Activated CD8-positive, alpha-beta memory T cell treated with anti-CD3 and anti-CD28 coated beads, Interleukin-2, amount 50 U/mL, for 24 hours (primary cell): Measurements from ENCODE around the gene FAM89B.
"Not testable (repeated sequence)": the region's sequence is repeated elsewhere in the genome, so short reads cannot be mapped to it uniquely, and the experiment has no call there.

Source experiments
- DNase-seq: peaks from one replicate; pipeline ENCODE4 v3.0.0-alpha.2; 2020; ENCODE audit errors: extremely low read depth

Gene FAM89B

DNA sequence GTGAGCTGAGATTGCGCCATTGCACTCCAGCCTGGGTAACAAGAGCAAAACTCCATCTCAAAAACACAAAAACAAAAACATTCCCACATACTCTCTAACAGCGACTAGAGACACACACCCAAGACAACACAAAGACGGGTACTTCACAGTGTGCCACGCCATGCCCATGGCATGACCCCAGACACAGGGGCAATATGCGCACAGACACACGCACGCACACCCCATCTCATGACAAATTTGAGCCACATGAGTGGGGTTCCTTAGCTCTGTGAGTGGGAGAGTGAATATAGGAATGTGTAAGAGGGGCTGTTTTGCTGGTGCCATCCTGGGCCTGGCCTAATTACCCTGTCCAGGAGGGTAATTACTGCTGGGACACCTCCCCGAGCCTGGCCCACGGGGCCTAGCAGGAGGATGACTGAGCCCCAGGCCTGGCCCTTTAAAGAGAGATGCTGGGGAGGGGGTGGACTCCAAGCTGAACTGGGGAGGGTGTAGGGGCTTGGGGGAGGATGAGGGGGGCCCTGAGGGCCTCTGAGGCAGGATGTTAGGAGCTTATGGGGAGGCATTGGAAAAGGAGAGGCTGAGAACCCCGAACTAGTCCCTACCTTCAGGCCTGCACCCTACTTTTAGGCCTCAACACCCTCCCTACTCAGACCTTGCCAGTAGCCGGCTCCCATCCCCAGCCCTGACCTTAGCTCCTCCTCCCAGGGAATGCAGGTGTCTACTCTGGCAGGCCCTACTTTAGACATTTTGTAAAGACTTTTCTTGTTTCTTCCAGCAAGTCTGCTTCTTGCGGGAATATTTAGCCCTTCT, 15.7 kb upstream of the FAM89B start:
- no peak for DNase-seq

DNA sequence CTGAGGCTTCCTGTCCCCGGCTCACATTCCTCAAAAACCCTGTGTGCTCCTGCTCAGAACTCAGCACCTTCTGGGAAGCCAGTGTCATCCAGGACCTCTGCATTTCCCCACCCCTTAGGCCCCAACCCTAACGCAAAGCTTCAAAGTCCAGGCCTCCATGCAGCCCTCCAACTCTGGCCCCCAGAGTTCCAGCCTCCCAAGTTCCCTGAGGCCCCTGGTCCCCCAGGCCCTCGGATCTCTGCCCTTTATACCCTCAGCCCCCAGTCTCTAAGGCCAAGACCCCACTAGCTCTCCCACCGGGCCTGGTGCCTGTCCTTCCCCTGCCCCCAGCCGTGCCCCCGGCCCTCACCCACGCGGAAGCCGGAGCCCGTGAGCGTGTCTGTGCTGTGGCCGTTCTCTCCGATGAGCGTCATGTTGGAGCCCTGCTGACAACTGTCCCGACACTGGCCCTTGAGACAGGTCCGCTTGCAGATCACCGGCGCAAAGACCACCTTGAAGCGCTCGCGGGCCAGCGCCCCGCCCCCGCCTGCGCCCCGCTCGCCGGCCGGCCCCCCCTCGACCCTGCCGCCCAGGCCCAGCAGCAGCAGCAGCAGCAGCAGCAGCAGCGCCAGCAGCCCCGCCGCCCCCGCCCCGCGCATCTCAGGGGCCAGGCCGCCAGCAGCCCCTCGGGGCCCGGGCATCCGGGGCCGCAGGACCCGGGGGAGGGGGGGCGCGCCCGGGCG, 14.9 kb upstream of the FAM89B start:
- DNase-seq, result no peak

DNA sequence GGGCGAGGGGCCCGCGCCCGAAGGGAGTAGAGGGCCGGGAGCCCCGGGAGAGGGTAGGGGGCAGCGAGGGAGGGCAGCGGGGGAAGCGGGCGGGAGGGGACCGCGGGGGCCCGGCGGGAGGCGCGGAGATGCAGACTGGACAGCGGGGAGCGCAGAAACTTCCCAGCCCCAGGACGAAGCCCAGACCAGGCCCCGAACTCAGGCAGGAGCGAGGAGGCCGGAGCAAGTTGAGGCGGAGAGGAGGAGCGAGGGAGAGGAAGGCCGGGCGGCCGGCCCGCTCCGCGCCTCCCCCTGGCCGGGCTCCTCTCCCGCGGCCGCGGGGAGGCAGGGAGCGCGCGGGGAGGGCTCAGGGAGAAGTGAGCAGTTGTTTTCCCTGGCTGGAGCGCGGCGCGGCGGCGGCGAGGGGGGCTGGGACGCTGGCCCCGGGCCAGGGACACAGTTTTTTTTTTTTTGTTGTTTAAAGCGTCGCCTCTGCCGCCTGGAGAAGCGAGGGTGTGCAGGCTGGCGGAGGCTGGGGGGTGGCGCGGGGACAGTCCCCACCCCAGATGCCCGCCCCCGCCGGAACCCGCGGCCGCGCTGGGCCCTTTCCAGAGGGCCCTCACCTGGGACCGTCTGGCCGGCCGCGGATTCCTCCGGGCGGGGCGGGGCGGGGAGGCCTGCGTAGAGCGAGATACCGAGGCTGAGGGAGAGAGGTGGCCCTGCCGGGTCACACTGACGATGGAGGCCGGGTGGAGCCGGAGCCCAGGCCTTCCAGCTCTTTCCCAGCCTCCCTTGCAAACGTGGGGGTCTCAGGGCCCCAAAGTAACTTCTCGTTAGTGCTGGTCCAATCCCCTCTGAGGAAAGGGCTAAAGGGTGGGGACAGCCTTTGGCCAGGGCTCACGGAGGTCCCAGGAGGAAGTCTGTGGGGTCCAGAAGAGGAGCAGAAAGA, 14.1 kb upstream of the FAM89B start, which contains the start of gene LTBP3:
LTBP3 (minus strand) TSS at position 358 of the 928 bp plus-strand sequence. CDS start 400 bp downstream, outside the sequence.
- no peak for DNase-seq

DNA sequence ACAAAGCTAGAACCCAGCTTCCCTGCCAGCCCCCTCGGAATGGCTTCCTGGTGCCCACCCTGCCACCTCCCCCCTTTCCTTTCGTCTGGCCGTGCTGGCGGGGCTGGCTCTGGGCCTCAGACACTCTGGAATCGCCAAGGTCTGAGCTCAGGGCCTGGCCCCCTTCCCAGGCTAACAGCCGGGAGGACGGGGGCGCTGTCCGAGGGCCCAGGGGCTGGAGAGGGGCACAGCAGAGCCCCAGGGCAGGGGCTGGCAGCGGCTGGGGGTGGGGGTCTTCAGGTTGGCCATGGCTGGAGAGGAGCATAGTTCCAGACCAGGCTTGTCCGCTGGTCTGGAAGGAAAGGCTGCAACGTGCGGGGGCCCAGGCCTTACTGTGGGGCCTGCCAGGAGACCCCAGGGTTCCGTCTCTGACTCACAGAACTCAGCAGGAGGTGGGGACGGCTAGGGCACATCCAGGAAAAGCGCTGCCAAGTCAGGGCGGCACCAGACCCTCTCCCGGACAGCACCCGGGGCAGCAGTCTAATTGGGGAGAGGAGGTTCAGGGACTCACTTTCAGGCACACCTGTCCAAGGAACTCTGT, 13.3 kb upstream of the FAM89B start:
- no peak for DNase-seq

DNA sequence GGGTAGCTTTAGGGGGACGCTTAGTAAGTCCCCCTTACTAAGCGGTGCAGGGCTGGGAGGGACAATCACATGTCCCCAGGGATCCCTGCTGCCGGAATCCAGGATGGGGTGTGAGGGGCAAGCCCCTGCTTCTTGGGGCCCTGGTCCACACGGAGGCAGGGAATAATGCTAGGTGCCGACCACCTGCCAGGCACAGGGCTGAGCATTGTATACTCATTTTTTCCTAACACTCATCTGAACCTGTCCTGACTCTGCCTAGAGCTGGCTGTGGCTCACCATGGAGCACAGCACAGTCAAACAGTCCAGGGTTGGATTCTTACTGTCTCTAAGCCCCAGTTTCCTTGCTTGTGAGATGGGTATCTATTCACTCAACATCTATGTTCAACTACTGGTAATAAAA, 12.8 kb upstream of the FAM89B start:
- no peak for DNase-seq

DNA sequence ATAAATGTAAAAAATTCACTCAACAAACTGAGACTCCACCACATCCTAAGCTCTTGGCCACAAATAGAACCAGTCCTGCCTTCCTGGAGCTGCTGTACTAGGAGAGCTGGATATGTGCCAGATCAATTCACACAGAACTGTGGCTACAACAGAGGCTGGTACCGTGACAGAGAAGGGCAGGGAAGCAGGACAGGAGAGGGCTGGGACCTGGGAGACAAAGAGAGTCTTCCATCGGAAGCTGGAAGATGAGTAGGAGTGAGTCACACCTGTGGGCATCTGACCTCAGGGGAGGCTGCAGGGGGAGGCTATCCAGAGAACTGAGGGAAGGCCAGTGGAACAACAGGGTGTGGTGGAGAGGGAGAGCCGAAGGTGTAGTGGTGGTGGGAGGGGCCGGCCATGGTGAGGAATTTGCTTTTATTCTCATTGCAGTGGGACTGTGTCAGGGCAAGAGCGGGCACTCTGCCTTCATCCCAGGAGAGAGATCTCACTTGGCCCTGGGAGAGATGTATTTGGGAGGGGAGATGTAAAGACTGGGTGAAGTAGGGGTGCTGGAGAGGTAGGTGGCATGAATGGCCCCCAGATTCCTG, 12.3 kb upstream of the FAM89B start:
- DNase-seq, result no peak

DNA sequence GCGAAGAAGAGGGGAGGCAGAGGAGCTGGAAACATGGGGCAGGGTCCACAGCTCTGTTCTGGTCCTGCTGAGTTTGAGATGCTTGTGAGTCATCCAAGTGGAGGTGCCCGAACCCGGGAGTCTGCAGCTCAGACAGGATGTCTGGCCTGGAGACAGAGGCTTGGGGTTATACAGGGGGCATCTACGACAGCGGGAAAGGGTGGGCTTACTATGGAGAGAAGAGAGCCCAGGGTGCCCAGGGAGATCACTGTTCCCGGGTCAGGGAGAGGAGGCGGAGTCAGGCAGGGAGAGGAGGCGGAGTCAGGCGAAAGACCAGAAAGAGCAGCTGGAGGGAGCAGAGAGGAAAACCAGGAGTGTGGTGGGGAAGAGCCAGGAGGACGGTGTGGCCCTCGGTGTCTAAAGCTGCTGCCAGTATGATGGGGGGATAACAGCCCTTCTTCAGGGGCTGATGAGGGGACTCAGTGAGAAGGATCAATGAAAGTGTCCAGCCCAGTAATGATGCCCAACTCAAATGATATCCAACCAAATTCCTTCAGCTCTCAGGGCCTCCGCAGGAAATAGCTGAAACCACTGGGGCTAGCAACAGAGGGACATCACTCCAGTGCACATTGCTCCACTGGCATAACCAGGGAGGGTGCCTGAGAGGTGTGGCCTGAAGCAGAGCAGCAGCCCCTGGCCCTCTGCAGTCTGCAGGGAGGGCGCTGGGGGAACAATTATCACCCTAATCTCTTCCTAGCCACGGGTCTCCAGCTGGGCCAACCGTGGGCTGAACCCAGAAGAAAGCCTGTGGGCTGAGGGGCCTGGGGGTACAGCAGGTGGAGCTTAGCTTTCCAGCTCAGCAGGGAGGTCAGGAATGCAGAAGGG, 11.6 kb upstream of the FAM89B start:
- DNase-seq, result no peak

DNA sequence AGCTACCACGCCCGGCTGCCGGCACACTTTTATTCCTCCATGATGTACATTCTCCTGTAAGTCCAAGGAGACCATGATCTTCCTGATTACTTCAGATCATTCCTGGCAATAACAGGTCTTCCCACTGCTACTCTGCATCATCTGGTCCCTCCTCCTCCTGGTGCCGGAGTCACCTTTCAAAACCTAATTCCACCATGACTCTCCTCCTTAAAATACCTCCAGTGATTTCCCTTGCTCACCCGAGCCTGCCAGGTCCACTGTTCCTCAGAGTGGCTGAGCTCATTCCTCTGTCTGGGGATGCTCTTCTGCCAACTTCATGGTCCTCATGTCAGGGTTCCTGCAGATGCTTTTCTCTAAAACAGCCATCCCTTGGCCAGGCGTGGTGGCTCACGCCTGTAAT, 10.3 kb upstream of the FAM89B start:
- DNase-seq, result no peak

DNA sequence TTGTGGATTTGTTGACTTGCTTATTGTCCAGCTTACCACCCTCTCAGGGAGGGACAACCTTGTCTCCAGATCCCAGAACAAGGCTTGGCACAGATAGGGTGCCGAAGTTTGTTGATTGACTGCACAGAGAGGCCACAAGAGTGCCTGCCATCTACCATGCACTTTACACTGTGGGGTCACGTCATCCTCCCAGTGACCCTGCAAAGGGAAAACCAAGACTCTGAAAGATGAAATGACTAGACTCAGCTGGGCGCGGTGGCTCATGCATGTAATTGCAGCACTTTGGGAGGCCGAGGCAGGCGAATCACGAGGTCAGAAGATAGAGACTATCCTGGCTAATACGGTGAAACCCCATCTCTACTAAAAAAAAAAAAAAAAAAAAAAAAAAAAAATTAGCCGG, 9.6 kb upstream of the FAM89B start:
- DNase-seq, result no peak

DNA sequence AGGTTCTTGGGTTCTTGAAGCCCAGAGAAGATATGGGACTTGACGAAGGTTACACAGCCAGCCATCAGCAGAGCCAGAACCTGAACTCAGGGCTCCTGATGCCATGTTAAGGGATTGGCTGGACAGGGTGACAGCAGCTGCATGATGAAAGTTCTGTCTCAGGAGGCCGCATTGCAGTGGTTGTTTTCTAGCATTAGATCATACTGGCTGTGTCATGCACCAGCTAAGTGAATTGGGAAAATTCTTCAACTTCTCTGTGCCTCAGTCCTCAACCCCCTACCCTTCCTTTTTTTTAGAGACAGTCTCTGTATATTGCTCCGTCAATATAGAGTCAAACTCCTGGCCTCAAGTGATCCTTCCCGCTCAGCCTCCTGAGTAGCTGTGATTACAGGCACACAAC, 8.7 kb upstream of the FAM89B start:
- DNase-seq, result no peak

DNA sequence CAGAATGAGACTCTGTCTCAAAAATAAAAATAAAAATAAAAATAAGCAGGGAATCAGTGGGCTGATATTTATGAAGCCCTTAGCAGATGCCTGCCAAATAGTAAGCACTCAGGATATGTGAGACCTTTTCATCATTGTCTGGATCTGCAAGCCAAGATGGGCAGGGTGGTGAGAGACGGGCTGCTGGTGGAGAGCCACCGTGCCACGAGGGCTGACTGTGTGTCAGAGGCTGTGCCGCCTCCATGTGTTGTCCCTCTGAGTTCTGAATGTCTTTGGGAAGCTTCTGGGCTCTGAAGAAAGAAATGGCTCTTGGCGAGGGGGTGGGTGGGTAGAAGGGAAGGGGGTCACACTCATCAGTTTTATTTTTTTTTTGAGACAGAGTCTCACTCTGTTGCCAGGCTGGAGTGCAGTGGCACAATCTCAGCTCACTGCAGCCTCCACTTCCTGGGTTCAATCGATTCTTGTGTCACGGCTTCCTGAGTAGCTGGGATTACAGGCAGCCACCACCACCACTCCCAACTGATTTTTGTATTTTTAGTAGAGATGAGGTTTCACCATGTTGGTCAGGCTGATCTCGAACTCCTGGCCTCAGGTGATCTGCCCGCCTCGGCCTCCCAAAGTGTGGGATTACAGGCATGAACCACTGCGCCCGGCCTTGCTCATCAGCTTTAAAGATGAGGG, 7.3 kb upstream of the FAM89B start:
- not testable (repeated sequence) for DNase-seq

DNA sequence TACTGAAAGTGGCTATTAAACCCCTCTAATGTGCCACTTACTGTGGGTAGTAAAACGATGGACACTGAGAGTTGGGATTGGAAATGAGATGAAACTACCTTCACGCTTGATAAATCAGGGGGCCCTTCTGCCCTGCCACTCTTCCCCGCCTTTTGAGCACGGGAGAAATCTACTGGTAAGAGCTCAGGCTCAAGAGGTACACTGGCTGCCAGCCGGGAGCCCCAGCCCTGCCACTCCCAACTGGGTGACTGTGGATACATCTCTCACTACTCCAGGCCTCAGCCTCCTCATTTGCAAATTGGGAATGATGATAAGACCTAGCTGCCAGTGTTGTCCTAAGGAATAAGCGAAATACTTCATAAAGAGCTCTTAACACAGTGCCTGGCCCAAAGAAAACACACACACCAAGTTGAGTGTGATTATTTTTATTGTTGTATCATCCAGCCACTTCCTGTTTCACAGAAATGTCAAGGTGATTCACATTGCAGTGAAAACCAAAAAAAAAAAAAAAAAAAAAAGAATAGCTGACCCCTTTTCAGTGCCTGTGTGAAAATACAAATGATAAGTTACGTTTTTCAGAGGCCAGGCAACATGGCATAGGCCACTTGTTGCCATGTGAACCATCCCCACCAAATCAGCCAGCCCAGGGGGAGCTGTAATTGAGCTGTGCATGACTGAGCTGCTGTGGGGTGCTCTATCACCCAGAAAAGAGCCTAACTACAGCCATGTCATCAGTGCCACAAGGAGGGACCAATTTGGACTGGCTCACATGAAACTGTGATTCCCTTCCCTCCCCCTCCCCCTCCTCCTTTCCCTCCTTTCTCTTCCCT, 6.5 kb upstream of the FAM89B start:
- no peak for DNase-seq

DNA sequence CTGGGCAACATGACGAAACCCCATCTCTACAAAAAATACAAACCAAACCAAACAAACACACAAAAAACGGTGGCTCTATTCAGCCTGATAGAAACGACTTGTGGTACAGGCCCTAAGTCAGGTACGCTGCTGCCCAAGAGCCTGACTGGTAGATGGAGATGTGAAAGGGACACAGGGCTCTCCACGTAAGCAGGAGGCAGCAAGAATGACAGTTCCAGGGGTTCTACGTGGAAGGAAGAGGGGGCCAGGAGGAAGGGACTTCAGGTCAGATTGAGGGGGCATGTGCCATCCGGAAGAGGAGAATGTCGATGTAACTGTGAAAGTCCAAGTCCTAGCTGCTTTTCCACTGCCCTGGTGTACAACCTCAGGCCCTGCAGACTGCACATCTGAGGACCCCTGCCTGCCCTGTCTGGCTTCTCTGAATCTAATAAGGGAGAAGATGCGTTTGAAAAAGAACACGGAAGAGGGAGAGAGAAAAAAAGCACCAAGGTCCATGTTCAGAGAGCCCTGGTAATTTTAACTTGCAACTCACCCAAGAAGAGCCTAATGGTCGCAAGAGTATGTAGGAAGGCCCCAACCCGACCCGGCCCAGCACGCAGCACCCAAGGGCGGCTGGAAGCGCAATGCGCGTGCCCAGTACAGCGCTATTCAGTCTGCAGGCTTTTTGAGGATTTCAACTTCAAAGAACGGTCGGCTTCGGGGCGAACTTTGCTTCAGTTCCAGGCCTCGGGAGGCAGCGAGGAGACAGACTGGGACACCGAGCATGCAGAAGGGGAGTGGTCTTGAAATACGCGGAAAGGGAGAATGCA, 3.0 kb upstream of the FAM89B start:
- DNase-seq, result peak; percentile 42

DNA sequence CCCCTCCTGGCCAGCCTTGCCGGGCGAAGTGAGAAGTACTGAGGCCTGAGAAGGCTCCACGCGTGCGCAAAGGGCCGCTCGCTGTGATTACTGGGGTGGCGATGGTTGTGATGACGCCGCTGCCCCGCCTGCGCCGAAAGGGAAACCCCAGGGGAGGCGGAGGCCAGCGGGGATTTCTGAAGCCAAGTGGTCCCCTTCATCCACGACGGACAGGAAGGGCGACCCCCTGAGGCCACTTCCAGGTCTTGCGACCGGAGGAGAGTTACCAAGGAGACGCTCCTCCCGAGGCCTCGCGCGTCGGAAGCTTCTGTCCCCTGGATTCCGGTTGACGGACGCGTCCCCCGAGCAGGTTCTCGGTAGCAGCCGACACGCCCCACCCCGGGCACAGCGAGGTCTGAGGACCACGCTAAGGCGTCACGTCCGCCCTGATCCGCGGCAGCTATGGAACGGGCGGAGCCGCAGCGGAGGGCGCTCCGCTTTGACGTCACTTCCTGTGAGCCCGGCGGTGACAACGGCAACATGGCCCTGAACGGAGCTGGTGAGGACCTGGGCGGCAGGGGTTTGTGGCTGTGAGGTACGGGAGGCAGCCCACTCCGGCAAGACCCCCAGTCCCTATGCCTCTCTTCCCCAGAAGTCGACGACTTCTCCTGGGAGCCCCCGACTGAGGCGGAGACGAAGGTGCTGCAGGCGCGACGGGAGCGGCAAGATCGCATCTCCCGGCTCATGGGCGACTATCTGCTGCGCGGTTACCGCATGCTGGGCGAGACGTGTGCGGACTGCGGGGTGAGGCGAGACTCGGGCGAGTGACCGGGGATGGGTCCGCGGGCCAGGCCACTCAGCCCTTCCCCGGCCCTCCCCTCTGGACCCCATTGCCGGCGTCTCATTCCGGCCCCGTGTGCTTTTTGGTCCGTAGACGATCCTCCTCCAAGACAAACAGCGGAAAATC, 2.1 kb upstream of the FAM89B start, which contains the start of gene ZNRD2:
ZNRD2 (plus strand) TSS at position 505 of the 946 bp plus-strand sequence; CDS start at position 520, 15 bp downstream.
- peak; percentile 96 for DNase-seq

DNA sequence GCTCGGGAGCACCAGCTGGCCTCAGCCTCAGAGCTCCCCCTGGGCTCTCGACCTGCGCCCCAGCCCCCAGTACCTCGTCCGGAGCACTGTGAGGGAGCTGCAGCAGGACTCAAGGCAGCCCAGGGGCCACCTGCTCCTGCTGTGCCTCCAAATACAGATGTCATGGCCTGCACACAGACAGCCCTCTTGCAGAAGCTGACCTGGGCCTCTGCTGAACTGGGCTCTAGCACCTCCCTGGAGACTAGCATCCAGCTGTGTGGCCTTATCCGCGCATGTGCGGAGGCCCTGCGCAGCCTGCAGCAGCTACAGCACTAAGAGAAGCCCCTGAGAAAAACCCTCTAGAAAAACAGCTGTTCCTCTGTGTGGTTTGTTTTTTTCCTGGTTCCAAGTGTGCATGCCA, 918 bp upstream of the FAM89B start:
- DNase-seq, result no peak

DNA sequence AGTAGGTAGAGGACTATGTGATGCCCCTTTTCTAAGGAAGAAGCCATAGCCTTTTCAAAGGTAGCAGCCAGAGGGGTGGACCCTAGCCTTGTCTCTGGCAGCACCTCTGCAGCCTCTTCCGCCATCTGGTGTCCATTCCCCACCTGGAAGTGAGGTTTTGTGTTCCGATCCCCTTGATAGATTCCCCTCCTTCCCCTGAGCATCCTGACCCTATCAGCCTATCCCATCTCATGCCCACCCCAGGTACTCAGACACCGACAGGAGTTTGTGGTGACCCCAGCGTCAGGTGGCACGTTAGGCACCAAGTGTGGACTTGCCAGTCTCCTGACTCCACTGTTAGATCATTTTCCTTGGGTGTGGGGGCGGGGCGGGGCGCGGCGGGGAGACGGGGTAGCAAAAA, 398 bp upstream of the FAM89B start:
- no peak for DNase-seq
